Measurements from ENCODE around the gene JUN. TPM values are rescaled to one million over a fixed set of nuclear protein-coding genes. Genes with fewer than 3 reads are reported as not detected.

JUN gene
- total and polyA plus RNA-seq, 7 donors: 40.1 to 213 (median 137) TPM

DNA sequence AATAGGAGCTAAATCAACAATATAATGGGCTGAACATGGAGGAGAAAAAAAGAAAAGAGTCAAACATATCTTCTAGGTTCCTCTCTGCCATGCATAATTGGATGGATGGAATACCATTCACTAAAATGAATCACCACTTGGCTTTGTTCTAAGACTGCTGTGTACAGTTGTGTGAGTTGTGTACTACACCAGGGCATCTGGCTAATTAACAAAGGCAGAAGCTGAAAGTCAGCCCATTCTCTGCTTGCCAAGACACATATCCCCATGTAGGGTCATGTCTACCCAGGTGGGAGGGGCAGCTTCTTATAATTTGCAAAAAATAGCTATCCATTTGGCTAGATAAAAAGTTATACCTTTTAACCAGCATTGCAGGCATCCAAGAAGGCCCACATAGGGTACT, 21.0 kb downstream of the JUN start:
- intact Hi-C loops (cut with DNase I): no loop called here
- TF ChIP-seq, protein P1, sequence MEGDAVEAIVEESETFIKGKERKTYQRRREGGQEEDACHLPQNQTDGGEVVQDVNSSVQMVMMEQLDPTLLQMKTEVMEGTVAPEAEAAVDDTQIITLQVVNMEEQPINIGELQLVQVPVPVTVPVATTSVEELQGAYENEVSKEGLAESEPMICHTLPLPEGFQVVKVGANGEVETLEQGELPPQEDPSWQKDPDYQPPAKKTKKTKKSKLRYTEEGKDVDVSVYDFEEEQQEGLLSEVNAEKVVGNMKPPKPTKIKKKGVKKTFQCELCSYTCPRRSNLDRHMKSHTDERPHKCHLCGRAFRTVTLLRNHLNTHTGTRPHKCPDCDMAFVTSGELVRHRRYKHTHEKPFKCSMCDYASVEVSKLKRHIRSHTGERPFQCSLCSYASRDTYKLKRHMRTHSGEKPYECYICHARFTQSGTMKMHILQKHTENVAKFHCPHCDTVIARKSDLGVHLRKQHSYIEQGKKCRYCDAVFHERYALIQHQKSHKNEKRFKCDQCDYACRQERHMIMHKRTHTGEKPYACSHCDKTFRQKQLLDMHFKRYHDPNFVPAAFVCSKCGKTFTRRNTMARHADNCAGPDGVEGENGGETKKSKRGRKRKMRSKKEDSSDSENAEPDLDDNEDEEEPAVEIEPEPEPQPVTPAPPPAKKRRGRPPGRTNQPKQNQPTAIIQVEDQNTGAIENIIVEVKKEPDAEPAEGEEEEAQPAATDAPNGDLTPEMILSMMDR (IDR thresholded peaks at IDR 0.05): no peak
- ATAC-seq (no peak), DNase-seq (no peak)
- Histone ChIP-seq H3K27ac (no peak overlapping the region), H3K4me3 (no peak overlapping the region), H3K9me3 (no peaks in the 10 kb centered on the region), H3K27me3 (ENCODE audit: insufficient read depth in 3 of 3, low read length in 2 of 3) (no peaks in the 10 kb centered on the region), H3K4me1 (peaks cover 10% of the 10 kb centered on the region), H3K36me3 (ENCODE audit: insufficient read depth in 1 of 2, low read depth in 1 of 2) (no peaks in the 10 kb centered on the region)

DNA sequence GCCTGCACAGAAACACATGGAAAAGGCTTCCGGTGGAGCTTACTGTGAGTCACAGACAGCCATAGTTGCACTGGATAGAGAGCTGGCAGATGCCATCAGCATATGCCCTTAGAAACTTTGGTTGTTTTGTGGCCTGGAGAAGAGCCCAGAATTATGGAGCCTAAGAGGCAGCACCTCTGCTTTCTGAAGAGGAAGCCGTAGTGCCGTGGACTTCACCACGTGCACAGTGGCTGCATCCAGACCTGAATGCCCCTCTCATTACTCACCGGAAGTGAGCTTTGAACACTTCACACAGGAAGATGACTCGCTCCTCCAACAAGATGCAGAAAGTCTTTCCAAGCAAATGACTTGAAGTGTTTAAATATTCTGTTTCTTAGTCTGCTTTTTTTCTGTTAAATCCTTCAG, 28.4 kb downstream of the JUN start:
- intact Hi-C loops (cut with DNase I): no loop called here
- peak; percentile 67 to 70 for DNase-seq

DNA sequence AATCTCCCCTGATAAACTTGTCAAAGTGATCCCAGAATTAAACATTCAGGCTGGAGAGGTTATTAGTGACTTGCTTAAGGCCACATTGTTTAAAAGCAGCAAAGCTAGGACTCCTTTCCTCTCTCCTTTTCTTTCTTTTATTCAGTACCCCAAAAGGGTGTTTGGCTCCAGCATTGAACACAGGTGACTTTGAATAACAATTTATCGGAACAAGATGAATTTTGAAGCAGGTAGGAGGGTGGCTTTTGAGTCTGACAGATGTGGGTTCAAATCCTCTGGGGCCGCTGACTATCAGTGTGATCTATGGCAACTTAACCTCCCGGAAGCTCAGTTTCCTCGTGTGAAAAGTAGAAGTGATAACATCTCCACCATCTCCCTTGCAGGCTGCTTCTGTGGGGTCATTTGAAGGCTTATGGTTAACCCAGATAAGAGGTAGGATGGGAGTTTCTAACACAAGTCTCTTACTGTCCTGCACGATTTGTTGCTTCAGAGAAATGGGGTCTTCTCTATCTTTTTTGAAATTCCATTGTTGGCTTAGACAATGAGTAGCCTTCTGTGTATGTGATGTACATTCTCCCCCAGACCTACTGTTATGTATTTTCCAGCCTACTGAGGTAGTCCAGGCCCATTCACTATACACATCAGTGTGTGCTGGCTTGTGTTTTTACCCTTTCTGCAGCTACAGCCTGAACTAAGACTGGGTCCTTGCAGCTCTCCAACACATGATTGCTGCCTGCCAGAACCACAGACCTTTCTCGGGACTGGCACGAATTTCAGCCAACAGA, 29.0 kb downstream of the JUN start:
- intact Hi-C loops (cut with DNase I): no loop called here
- DNase-seq (no peak), ATAC-seq (peak in 1 of 4 donors; percentile 2)
- H3K4me1 ChIP-seq: peaks cover 25% of the 10 kb centered on the region
- H3K4me3 ChIP-seq: peak overlapping the region; percentile 24
- H3K9me3 ChIP-seq: no peaks in the 10 kb centered on the region
- no peaks in the 10 kb centered on the region for H3K27me3 ChIP-seq (ENCODE audit: insufficient read depth in 3 of 3, low read length in 2 of 3)
- WGBS, 3 donors: 54 to 65% (median 61%) methylated on average over 7 of the region's 7 CpGs
- no peaks in the 10 kb centered on the region for H3K36me3 ChIP-seq (ENCODE audit: insufficient read depth in 1 of 2, low read depth in 1 of 2)
- TF ChIP-seq, protein P1 (IDR thresholded peaks at IDR 0.05): no peak
- H3K27ac ChIP-seq: peak overlapping the region; percentile 86

More for the DNA sequence above, 28.4 kb downstream of the JUN start:
- peak overlapping the region; percentile 86 for H3K27ac ChIP-seq
- peaks cover 25% of the 10 kb centered on the region for H3K4me1 ChIP-seq
- H3K9me3 ChIP-seq: no peaks in the 10 kb centered on the region
- peak overlapping the region; percentile 24 for H3K4me3 ChIP-seq
- ATAC-seq: peak; percentile 95 to 96 (median 96)
- 11 to 21% (median 11%) methylated on average over 6 of the region's 6 CpGs for WGBS, 3 donors
- H3K27me3 ChIP-seq (ENCODE audit: insufficient read depth in 3 of 3, low read length in 2 of 3): no peaks in the 10 kb centered on the region
- no peaks in the 10 kb centered on the region for H3K36me3 ChIP-seq (ENCODE audit: insufficient read depth in 1 of 2, low read depth in 1 of 2)
- TF ChIP-seq, protein P1 (IDR thresholded peaks at IDR 0.05): no peak

DNA sequence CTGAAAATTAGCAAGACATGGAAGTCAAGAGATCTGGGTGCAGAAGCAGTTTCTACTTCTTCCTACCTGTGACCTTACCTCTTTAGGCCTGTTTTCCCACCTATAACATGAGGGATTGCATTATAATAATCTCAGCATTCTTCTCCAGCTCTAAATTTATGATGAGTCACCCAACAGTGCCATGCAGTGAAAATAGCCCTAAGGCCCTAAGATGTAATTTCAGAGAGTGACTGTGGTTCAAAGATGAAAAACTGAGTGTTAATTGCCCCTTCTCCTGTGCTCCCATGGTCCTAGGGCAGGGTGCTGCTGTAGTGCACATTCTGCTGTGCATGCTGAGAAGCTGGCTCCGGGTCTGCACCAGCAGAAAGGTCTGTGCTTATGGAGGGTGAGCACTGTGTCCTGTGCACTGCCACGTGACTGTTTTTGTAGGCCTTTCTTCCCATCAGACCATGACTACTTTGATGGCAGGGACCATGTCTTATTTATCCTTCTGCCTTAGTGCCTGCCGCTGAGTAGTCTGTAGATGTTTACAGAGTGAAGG, 29.7 kb downstream of the JUN start:
- peaks cover 25% of the 10 kb centered on the region for H3K4me1 ChIP-seq
- no peak overlapping the region for H3K4me3 ChIP-seq
- H3K27ac ChIP-seq: peak overlapping the region; percentile 17
- WGBS, 3 donors: 92 to 97% (median 94%) methylated on average over 3 of the region's 3 CpGs
- ATAC-seq (no peak), DNase-seq (no peak)
- H3K27me3 ChIP-seq (ENCODE audit: insufficient read depth in 3 of 3, low read length in 2 of 3): no peaks in the 10 kb centered on the region
- TF ChIP-seq, protein P1 (IDR thresholded peaks at IDR 0.05): no peak
- intact Hi-C loops (cut with DNase I): no loop called here
- no peaks in the 10 kb centered on the region for H3K36me3 ChIP-seq (ENCODE audit: insufficient read depth in 1 of 2, low read depth in 1 of 2)
- no peaks in the 10 kb centered on the region for H3K9me3 ChIP-seq
